Neural progenitor cell (in vitro differentiated cells): Measurements from ENCODE around the gene RIPK4.

Source experiments
- CTCF ChIP-seq: fragments of 200-600 bp; sonication (generic); IDR thresholded peaks from 2 replicates; pipeline ENCODE4 v1.5.1; 2017; ENCODE audit warnings: antibody characterized with exemption, mild to moderate bottlenecking
- EZH2 ChIP-seq: fragments of 200-600 bp; sonication (generic); IDR thresholded peaks from 2 replicates; pipeline ENCODE4 v1.6.1; 2017; ENCODE audit warnings: antibody characterized with exemption, mild to moderate bottlenecking, moderate library complexity
- EZH2phosphoT487 ChIP-seq: fragments of 200-600 bp; sonication (generic); IDR thresholded peaks from 2 replicates; pipeline ENCODE4 v1.6.1; 2017; ENCODE audit warnings: antibody characterized with exemption

GRCh38 chr21:41699311-41699710, 67.5 kb downstream of the RIPK4 start:
- TF ChIP-seq CTCF (no peak), EZH2 (no peak), EZH2phosphoT487 (no peak)
